ENCODE data around the gene CD5L. TPM values are rescaled to one million over a fixed set of nuclear protein-coding genes. Genes with fewer than 3 reads are reported as not detected.

CD5L gene
- total RNA-seq, 1 donor: not detected

- Histone ChIP-seq H3K27me3 (ENCODE audit: insufficient read depth, low read length) (no peaks in the 10 kb centered on the region), H3K9me3 (ENCODE audit: low read depth, low read length) (no peaks in the 10 kb centered on the region), H3K4me3 (ENCODE audit: low read length) (no peak overlapping the region)
These were observed 9.5 kb downstream of the CD5L start for GRCh38 chr1:157831968-157832626.

GRCh38 chr1:157830887-157831286 is 10.7 kb downstream of the CD5L start:
- H3K27me3 ChIP-seq (ENCODE audit: insufficient read depth, low read length): no peaks in the 10 kb centered on the region
- H3K9me3 ChIP-seq (ENCODE audit: low read depth, low read length): no peaks in the 10 kb centered on the region
- H3K4me3 ChIP-seq (ENCODE audit: low read length): no peak overlapping the region
- H3K4me1 ChIP-seq (ENCODE audit: insufficient read depth, low read length): peaks cover 4% of the 10 kb centered on the region

More at GRCh38 chr1:157831968-157832626, 9.5 kb downstream of the CD5L start:
- H3K4me1 ChIP-seq (ENCODE audit: insufficient read depth, low read length): peaks cover 4% of the 10 kb centered on the region

- peaks cover 4% of the 10 kb centered on the region for H3K4me1 ChIP-seq (ENCODE audit: insufficient read depth, low read length)
- H3K27me3 ChIP-seq (ENCODE audit: insufficient read depth, low read length): no peaks in the 10 kb centered on the region
- H3K9me3 ChIP-seq (ENCODE audit: low read depth, low read length): no peaks in the 10 kb centered on the region
- H3K4me3 ChIP-seq (ENCODE audit: low read length): no peak overlapping the region
These were observed 11.9 kb downstream of the CD5L start for GRCh38 chr1:157829711-157830110.

- Histone ChIP-seq H3K9me3 (ENCODE audit: low read depth, low read length) (no peaks in the 10 kb centered on the region), H3K27me3 (ENCODE audit: insufficient read depth, low read length) (no peaks in the 10 kb centered on the region), H3K4me3 (ENCODE audit: low read length) (no peak overlapping the region), H3K4me1 (ENCODE audit: insufficient read depth, low read length) (peaks cover 4% of the 10 kb centered on the region)
These were observed 12.4 kb downstream of the CD5L start for GRCh38 chr1:157829210-157829609.

- Histone ChIP-seq H3K27me3 (ENCODE audit: insufficient read depth, low read length) (no peaks in the 10 kb centered on the region), H3K4me3 (ENCODE audit: low read length) (no peak overlapping the region), H3K9me3 (ENCODE audit: low read depth, low read length) (no peaks in the 10 kb centered on the region), H3K4me1 (ENCODE audit: insufficient read depth, low read length) (peaks cover 14% of the 10 kb centered on the region)
These were observed 21.3 kb downstream of the CD5L start for GRCh38 chr1:157820299-157820698.

- peak within 1 kb of the TSS; percentile 36 for H3K4me3 ChIP-seq (ENCODE audit: low read length)
- H3K4me1 ChIP-seq (ENCODE audit: insufficient read depth, low read length): peaks cover 14% of the 10 kb centered on the region
- H3K27me3 ChIP-seq (ENCODE audit: insufficient read depth, low read length): no peaks in the 10 kb centered on the region
- no peaks in the 10 kb centered on the region for H3K9me3 ChIP-seq (ENCODE audit: low read depth, low read length)
These were observed 21.7 kb downstream of the CD5L start, which contains the start of gene FCRL1 for GRCh38 chr1:157819896-157820295. FCRL1 (minus strand) TSS chr1:157820120; CDS start chr1:157820037, 83 bp downstream.

- Histone ChIP-seq H3K4me1 (ENCODE audit: insufficient read depth, low read length) (peaks cover 14% of the 10 kb centered on the region), H3K9me3 (ENCODE audit: low read depth, low read length) (peaks cover 2% of the 10 kb centered on the region), H3K27me3 (ENCODE audit: insufficient read depth, low read length) (no peaks in the 10 kb centered on the region), H3K4me3 (ENCODE audit: low read length) (peak overlapping the region; percentile 36)
These were observed 22.4 kb downstream of the CD5L start for GRCh38 chr1:157819215-157819614.

- peaks cover 14% of the 10 kb centered on the region for H3K4me1 ChIP-seq (ENCODE audit: insufficient read depth, low read length)
- H3K9me3 ChIP-seq (ENCODE audit: low read depth, low read length): peaks cover 15% of the 10 kb centered on the region
- H3K27me3 ChIP-seq (ENCODE audit: insufficient read depth, low read length): no peaks in the 10 kb centered on the region
- no peak overlapping the region for H3K4me3 ChIP-seq (ENCODE audit: low read length)
These were observed 28.3 kb downstream of the CD5L start for GRCh38 chr1:157813269-157813668.

- H3K4me3 ChIP-seq (ENCODE audit: low read length): no peak overlapping the region
- no peaks in the 10 kb centered on the region for H3K9me3 ChIP-seq (ENCODE audit: low read depth, low read length)
- H3K27me3 ChIP-seq (ENCODE audit: insufficient read depth, low read length): no peaks in the 10 kb centered on the region
- H3K4me1 ChIP-seq (ENCODE audit: insufficient read depth, low read length): peaks cover 38% of the 10 kb centered on the region
These were observed 35.0 kb downstream of the CD5L start for GRCh38 chr1:157806431-157807149.

- H3K27me3 ChIP-seq (ENCODE audit: insufficient read depth, low read length): no peaks in the 10 kb centered on the region
- no peak overlapping the region for H3K4me3 ChIP-seq (ENCODE audit: low read length)
- peaks cover 35% of the 10 kb centered on the region for H3K4me1 ChIP-seq (ENCODE audit: insufficient read depth, low read length)
- no peaks in the 10 kb centered on the region for H3K9me3 ChIP-seq (ENCODE audit: low read depth, low read length)
These were observed 37.8 kb downstream of the CD5L start for GRCh38 chr1:157803851-157804250.

- Histone ChIP-seq H3K27me3 (ENCODE audit: insufficient read depth, low read length) (no peaks in the 10 kb centered on the region), H3K9me3 (ENCODE audit: low read depth, low read length) (no peaks in the 10 kb centered on the region), H3K4me1 (ENCODE audit: insufficient read depth, low read length) (peaks cover 25% of the 10 kb centered on the region), H3K4me3 (ENCODE audit: low read length) (no peak overlapping the region)
These were observed 41.6 kb downstream of the CD5L start for GRCh38 chr1:157799996-157800395.

- peaks cover 7% of the 10 kb centered on the region for H3K4me1 ChIP-seq (ENCODE audit: insufficient read depth, low read length)
- H3K9me3 ChIP-seq (ENCODE audit: low read depth, low read length): peaks cover 15% of the 10 kb centered on the region
- no peaks in the 10 kb centered on the region for H3K27me3 ChIP-seq (ENCODE audit: insufficient read depth, low read length)
- no peak overlapping the region for H3K4me3 ChIP-seq (ENCODE audit: low read length)
These were observed 43.4 kb downstream of the CD5L start for GRCh38 chr1:157798211-157798610.

- H3K4me1 ChIP-seq (ENCODE audit: insufficient read depth, low read length): peaks cover 30% of the 10 kb centered on the region
- H3K9me3 ChIP-seq (ENCODE audit: low read depth, low read length): no peaks in the 10 kb centered on the region
- no peaks in the 10 kb centered on the region for H3K27me3 ChIP-seq (ENCODE audit: insufficient read depth, low read length)
- no peak overlapping the region for H3K4me3 ChIP-seq (ENCODE audit: low read length)
These were observed 56.4 kb downstream of the CD5L start for GRCh38 chr1:157785248-157785647.

- peaks cover 30% of the 10 kb centered on the region for H3K4me1 ChIP-seq (ENCODE audit: insufficient read depth, low read length)
- H3K4me3 ChIP-seq (ENCODE audit: low read length): no peak overlapping the region
- no peaks in the 10 kb centered on the region for H3K27me3 ChIP-seq (ENCODE audit: insufficient read depth, low read length)
- no peaks in the 10 kb centered on the region for H3K9me3 ChIP-seq (ENCODE audit: low read depth, low read length)
These were observed 56.8 kb downstream of the CD5L start for GRCh38 chr1:157784801-157785200.

GRCh38 chr1:157782931-157783330 is 58.7 kb downstream of the CD5L start:
- H3K9me3 ChIP-seq (ENCODE audit: low read depth, low read length): no peaks in the 10 kb centered on the region
- H3K27me3 ChIP-seq (ENCODE audit: insufficient read depth, low read length): no peaks in the 10 kb centered on the region
- H3K4me3 ChIP-seq (ENCODE audit: low read length): no peak overlapping the region
- peaks cover 30% of the 10 kb centered on the region for H3K4me1 ChIP-seq (ENCODE audit: insufficient read depth, low read length)

- no peaks in the 10 kb centered on the region for H3K27me3 ChIP-seq (ENCODE audit: insufficient read depth, low read length)
- H3K4me3 ChIP-seq (ENCODE audit: low read length): no peak overlapping the region
- H3K9me3 ChIP-seq (ENCODE audit: low read depth, low read length): no peaks in the 10 kb centered on the region
- H3K4me1 ChIP-seq (ENCODE audit: insufficient read depth, low read length): peaks cover 39% of the 10 kb centered on the region
These were observed 60.6 kb downstream of the CD5L start for GRCh38 chr1:157781048-157781447.

Data from mononuclear cell (primary cell).